ENCODE data around the gene ADRA2B.

DNA sequence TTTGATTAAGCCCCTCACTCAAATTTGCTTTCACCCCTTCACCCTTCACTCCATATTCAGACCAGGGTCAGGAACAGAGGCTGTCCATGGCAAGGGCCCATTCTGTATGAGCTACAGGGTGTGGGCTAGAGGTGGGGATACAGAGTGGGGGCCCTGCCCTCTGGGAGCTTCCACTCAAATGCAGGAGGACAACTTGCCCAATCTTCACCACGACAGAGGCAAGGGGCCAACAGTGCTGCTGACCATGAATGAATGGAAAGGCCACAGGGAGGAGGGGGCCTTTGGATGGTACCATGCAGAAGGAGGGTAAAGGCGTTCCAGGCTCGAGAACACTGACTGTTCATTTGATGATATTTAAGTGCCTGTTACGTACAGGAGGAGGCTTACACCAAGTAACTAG lies 22.8 kb downstream of the ADRA2B start:
- TF ChIP-seq, protein P1, sequence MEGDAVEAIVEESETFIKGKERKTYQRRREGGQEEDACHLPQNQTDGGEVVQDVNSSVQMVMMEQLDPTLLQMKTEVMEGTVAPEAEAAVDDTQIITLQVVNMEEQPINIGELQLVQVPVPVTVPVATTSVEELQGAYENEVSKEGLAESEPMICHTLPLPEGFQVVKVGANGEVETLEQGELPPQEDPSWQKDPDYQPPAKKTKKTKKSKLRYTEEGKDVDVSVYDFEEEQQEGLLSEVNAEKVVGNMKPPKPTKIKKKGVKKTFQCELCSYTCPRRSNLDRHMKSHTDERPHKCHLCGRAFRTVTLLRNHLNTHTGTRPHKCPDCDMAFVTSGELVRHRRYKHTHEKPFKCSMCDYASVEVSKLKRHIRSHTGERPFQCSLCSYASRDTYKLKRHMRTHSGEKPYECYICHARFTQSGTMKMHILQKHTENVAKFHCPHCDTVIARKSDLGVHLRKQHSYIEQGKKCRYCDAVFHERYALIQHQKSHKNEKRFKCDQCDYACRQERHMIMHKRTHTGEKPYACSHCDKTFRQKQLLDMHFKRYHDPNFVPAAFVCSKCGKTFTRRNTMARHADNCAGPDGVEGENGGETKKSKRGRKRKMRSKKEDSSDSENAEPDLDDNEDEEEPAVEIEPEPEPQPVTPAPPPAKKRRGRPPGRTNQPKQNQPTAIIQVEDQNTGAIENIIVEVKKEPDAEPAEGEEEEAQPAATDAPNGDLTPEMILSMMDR (IDR thresholded peaks at IDR 0.05), result no peak
- no peak for TF ChIP-seq ZFX (IDR thresholded peaks at IDR 0.05; ENCODE audit: borderline replicate concordance)
